Kidney (tissue), 14 donors: ENCODE data around the gene TM4SF18. TPM values are rescaled to one million over a fixed set of nuclear protein-coding genes. Genes with fewer than 3 reads are reported as not detected.
"Not testable (repeated sequence)": the region's sequence is repeated elsewhere in the genome, so short reads cannot be mapped to it uniquely, and the experiment has no call there.

Source experiments
- DNase-seq, 5 donors: peaks; one replicate each; pipeline ENCODE4 v3.0.0-alpha.2; 2013 to 2020
- FAIRE-seq: peaks from 2 replicates; lab custom pipeline; 2012; peaks lifted over from hg19 to GRCh38; lab: Jason Lieb, UNC
- H3K27ac ChIP-seq, 2 donors: one replicate each; pipeline ENCODE4 v1.7.0; 2013; ENCODE audit warnings: low read depth in 2 of 2, low read length in 2 of 2, inconsistent platforms in 1 of 2
- H3K27me3 ChIP-seq: one replicate; pipeline ENCODE4 v1.7.1; 2013; ENCODE audit warnings: low read length, inconsistent platforms; ENCODE audit not compliant: control insufficient read depth, insufficient read depth
- H3K36me3 ChIP-seq, 3 donors: one replicate each; pipeline versions ENCODE4 v1.7.0 to v1.7.1; 2013; ENCODE audit warnings: low read length in 3 of 3, control low read depth in 1 of 3, inconsistent platforms in 1 of 3; ENCODE audit not compliant: insufficient read depth in 3 of 3, control insufficient read depth in 2 of 3
- H3K4me1 ChIP-seq, 3 donors: one replicate each; pipeline versions ENCODE4 v1.7.0 to v1.7.1; 2013; ENCODE audit warnings: low read length in 3 of 3, inconsistent platforms in 1 of 3, low read depth in 1 of 3; ENCODE audit not compliant: control insufficient read depth in 2 of 3, insufficient read depth in 2 of 3
- H3K4me3 ChIP-seq, 3 donors: one replicate each; pipeline versions ENCODE4 v1.7.0 to v1.8.1; 2013; ENCODE audit warnings: low read length in 3 of 3, control low read depth in 1 of 3, inconsistent platforms in 1 of 3
- H3K9ac ChIP-seq, 3 donors: one replicate each; pipeline versions ENCODE4 v1.7.0 to v1.7.1; 2013; ENCODE audit warnings: low read length in 3 of 3, control low read depth in 1 of 3, inconsistent platforms in 1 of 3
- H3K9me3 ChIP-seq, 3 donors: one replicate each; pipeline versions ENCODE4 v1.7.0 to v1.7.1; 2013; ENCODE audit warnings: low read length in 3 of 3, control low read depth in 1 of 3, inconsistent platforms in 1 of 3; ENCODE audit not compliant: control insufficient read depth in 2 of 3, insufficient read depth in 1 of 3
- CTCF ChIP-seq: IDR thresholded peaks from 3 replicates; pipeline ENCODE4 v1.5.1; 2012; ENCODE audit warnings: mild to moderate bottlenecking, moderate library complexity, borderline replicate concordance; ENCODE audit not compliant: insufficient read depth; ENCODE audit errors: extremely low read depth
- intact Hi-C: fragments of 100-400 bp; cut with DNase I; formaldehyde crosslinking; loops from one replicate; pipeline ENCODE4 v1.11.1; 2022
- polyA plus RNA-seq: library from polyadenylated mRNA; stranded (reverse); fragments of 350-450 nt; fragmentation: Illumina TruSeq; extraction: RNeasy Lipid Tissue Mini Kit (QIAGEN cat#74804); gene quantifications from one replicate; pipeline ENCODE4 v1.2.3, GENCODE V29; 2014; ENCODE audit warnings: low read depth, low replicate concordance; ENCODE audit not compliant: insufficient read depth
- total RNA-seq: library from RNA; stranded (reverse); fragmentation: NEBNext Ultra II Directional; extraction: Animal tissue kit (Norgen Biotek cat#: 25700); gene quantifications from one replicate; pipeline ENCODE4 v1.2.1, GENCODE V29; 2021
- donor health status: control.
- donor health status: control.
- donor health status: control.
- donor health status: control.
- donor health status: control.
- donor health status: DM: yes; HTN: yes; CAD: no.
- donor health status: Normal renal cell carcinoma (clear cell type).

The TM4SF18 gene
- total and polyA plus RNA-seq, 2 donors from 2014 or later = 14.2 to 19.7 TPM

GRCh38 chr3:149381173-149382100, 48.0 kb upstream of the TM4SF18 start:
- FAIRE-seq = no peak
- intact Hi-C loops = no loop called here

DNA sequence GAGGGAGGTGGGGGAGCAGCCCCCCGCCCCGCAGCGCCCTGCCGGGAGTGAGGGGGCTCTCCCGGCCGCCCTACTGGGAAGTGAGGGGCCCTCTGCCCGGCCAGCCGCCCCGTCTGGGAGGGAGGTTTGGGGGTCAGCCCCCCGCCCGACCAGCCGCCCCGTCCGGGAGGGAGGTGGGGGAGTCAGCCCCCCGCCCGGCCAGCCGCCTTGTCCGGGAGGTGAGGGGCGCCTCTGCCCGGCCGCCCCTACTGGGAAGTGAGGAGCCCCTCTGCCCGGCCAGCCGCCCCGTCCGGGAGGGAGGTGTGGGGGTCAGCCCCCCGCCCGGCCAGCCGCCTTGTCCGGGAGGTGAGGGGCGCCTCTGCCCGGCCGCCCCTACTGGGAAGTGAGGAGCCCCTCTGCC, 46.8 kb upstream of the TM4SF18 start:
- intact Hi-C loops, H3K4me1 ChIP-seq, FAIRE-seq, DNase-seq, H3K27ac ChIP-seq, H3K9me3 ChIP-seq, H3K9ac ChIP-seq, H3K4me3 ChIP-seq, H3K27me3 ChIP-seq, H3K36me3 ChIP-seq: not testable (repeated sequence)

More at GRCh38 chr3:149381173-149382100, 48.0 kb upstream of the TM4SF18 start:
- DNase-seq = no peak
- Histone ChIP-seq H3K27me3 (no peaks in the 10 kb centered on the region), H3K4me3 (no peak overlapping the region), H3K9me3 (no peaks in the 10 kb centered on the region), H3K27ac (no peak overlapping the region), H3K36me3 (no peaks in the 10 kb centered on the region), H3K9ac (no peak overlapping the region), H3K4me1 (peaks cover 0 to 5% (median 0%) of the 10 kb centered on the region in 3 donors)
- TF ChIP-seq CTCF = no peak

DNA sequence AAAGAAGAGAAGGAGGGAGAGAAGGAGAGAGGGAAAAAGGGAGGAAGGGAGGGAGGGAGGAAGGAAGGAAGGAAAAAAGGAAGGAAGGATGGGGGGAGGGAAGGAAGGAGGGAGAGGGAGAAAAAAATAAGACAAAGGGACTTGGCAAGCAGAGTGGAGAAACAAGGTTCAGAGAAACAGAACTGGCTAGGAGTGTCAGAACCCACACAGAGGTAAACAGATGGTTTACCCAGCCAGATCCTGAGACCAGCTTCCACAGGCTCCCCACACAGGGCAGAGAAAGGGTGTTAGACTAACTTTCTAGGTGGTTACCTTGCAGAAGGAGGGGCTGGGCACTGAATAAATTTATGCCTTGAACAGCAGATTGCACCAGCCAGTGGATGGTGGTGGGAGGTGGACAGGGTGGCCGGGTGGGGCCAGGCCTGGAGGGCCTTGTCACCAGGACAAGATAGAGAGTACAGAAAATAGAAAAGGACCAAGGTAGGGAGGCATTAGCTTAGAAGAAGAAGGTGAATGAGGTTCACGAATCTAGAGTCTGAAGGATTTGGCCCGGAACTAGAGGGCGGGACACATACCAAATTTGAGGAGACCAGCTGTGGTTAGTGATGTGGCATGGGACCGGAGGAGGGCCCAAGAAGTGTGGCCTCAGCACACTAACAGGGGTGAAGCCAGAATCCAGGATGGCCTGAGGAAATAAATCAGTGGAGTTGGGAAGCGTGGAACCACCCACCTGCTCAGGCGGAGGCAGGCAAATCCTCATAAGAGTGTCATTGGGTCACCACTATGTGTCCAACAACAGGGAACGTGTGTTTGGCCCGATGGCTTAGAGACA, 45.3 kb upstream of the TM4SF18 start:
- Histone ChIP-seq H3K27me3 (no peaks in the 10 kb centered on the region), H3K36me3 (no peaks in the 10 kb centered on the region), H3K4me1 (peaks cover 0 to 5% (median 0%) of the 10 kb centered on the region in 3 donors), H3K4me3 (no peak overlapping the region), H3K9me3 (no peaks in the 10 kb centered on the region), H3K27ac (peak overlapping the region; percentile 63 to 74), H3K9ac (no peak overlapping the region)
- TF ChIP-seq CTCF = no peak
- FAIRE-seq = no peak
- DNase-seq = peak in 1 of 5 donors; percentile 53
- intact Hi-C loops = no loop called here
